MM.1S (cell line): Measurements from ENCODE around the gene PI4KA.

Experiments
- DNase-seq: peaks from one replicate; pipeline ENCODE4 v3.0.0-alpha.2; 2015
- H2AFZ ChIP-seq: fragments of 300-600 bp; sonication (generic); 2 replicates; pipeline ENCODE4 v1.6.0; 2016; ENCODE audit warnings: antibody characterized with exemption, low read length
- H3F3A ChIP-seq: fragments of 300-600 bp; sonication (generic); 2 replicates; pipeline ENCODE4 v1.6.1; 2016; ENCODE audit warnings: mild to moderate bottlenecking, antibody characterized with exemption, low read length, moderate library complexity, mixed read lengths; ENCODE audit not compliant: insufficient read depth
- H3K27ac ChIP-seq: fragments of 300-600 bp; sonication (generic); 2 replicates; pipeline ENCODE4 v1.5.1; 2016; ENCODE audit warnings: mild to moderate bottlenecking, low read length
- H3K27me3 ChIP-seq: fragments of 300-600 bp; sonication (generic); replicated peaks from 2 replicates; pipeline ENCODE4 v1.6.0; 2016; ENCODE audit warnings: low read length; ENCODE audit not compliant: insufficient read depth
- H3K36me3 ChIP-seq: fragments of 300-600 bp; sonication (generic); replicated peaks from 2 replicates; pipeline ENCODE4 v1.6.1; 2016; ENCODE audit warnings: mild to moderate bottlenecking, low read length, mixed read lengths; ENCODE audit not compliant: insufficient read depth
- H3K4me1 ChIP-seq: fragments of 300-600 bp; sonication (generic); 2 replicates; pipeline ENCODE4 v1.6.1; 2016; ENCODE audit warnings: low read length, mixed read lengths
- H3K4me2 ChIP-seq: fragments of 300-600 bp; sonication (generic); 2 replicates; pipeline ENCODE4 v1.6.0; 2016; ENCODE audit warnings: low read depth, low read length
- H3K4me3 ChIP-seq: fragments of 300-600 bp; sonication (generic); 2 replicates; pipeline ENCODE4 v1.5.1; 2016; ENCODE audit warnings: low read length, mixed read lengths
- H3K79me2 ChIP-seq: fragments of 300-600 bp; sonication (generic); 2 replicates; pipeline ENCODE4 v1.6.1; 2016; ENCODE audit warnings: mixed run types, low read length, mixed read lengths
- H3K9ac ChIP-seq: fragments of 300-600 bp; sonication (generic); 2 replicates; pipeline ENCODE4 v1.6.1; 2016; ENCODE audit warnings: low read length, mixed read lengths
- H3K9me2 ChIP-seq: fragments of 300-600 bp; sonication (generic); replicated peaks from 2 replicates; pipeline ENCODE4 v1.6.1; 2016; ENCODE audit warnings: mild to moderate bottlenecking, low read length, mixed read lengths; ENCODE audit not compliant: insufficient read depth
- H3K9me3 ChIP-seq: fragments of 300-600 bp; sonication (generic); replicated peaks from 2 replicates; pipeline ENCODE4 v1.6.1; 2016; ENCODE audit warnings: mild to moderate bottlenecking, low read length, mixed read lengths; ENCODE audit not compliant: insufficient read depth
- H4K20me1 ChIP-seq: fragments of 300-600 bp; sonication (generic); 2 replicates; pipeline ENCODE4 v1.6.1; 2016; ENCODE audit warnings: mild to moderate bottlenecking, low read length, moderate library complexity, mixed read lengths; ENCODE audit not compliant: insufficient read depth
- EZH2 ChIP-seq: fragments of 300-600 bp; sonication (generic); optimal IDR thresholded peaks from 2 replicates; pipeline ENCODE3; 2017; ENCODE audit warnings: low read depth, mild to moderate bottlenecking, antibody characterized with exemption, low read length, mixed read lengths
- EZH2phosphoT487 ChIP-seq: fragments of 300-600 bp; sonication (generic); IDR thresholded peaks from 2 replicates; pipeline ENCODE4 v1.6.1; 2018; ENCODE audit warnings: antibody characterized with exemption, low read length
- TF ChIP-seq, protein P1 (sequence below): fragments of 300-600 bp; sonication (generic); IDR thresholded peaks from 2 replicates; pipeline ENCODE4 v1.5.1; 2016; ENCODE audit warnings: antibody characterized with exemption, low read length, mixed read lengths

The PI4KA gene

DNA sequence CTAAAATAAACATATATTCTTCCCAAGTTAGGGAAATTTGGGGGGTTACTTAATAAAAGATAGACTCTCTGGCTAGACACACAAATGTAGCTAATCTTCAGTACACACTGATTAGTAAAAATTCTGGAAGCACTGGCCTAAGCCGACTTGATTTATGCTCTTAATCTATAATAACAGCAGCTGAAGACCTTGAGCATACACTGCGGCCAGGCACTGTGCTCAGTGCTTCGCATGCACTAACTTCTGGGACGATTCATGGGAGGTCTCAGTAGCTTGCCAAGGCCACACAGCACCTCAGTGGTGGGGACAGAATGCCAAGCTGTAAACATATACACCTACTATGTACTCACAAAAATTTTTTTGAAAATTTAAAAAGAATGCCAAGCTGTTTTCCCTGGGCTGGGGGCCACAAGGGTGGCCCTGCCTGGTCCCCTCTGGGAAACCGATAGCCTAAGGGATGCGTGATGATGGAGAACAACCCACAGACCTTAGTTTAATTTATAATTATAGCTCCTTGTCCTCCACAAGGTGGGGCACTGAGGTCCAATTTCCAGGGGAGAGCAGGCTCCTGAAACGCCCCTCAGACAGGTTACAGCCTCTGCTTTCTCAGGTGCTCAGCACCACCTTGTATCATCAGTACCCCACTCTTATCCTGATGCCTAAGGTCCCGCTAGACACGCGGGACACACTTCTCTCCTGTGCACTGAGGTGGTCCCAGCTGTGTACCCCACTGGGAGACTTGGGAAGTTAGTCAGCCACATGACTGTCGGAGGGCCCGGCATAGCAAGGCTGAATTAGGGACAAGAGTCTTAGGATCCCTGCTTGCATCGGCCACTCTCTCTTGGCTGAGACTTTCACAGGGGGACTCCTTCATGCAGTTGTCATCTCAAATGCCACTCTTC lies 64.6 kb downstream of the PI4KA start:
- H3K36me3 ChIP-seq, result no peaks in the 10 kb centered on the region

DNA sequence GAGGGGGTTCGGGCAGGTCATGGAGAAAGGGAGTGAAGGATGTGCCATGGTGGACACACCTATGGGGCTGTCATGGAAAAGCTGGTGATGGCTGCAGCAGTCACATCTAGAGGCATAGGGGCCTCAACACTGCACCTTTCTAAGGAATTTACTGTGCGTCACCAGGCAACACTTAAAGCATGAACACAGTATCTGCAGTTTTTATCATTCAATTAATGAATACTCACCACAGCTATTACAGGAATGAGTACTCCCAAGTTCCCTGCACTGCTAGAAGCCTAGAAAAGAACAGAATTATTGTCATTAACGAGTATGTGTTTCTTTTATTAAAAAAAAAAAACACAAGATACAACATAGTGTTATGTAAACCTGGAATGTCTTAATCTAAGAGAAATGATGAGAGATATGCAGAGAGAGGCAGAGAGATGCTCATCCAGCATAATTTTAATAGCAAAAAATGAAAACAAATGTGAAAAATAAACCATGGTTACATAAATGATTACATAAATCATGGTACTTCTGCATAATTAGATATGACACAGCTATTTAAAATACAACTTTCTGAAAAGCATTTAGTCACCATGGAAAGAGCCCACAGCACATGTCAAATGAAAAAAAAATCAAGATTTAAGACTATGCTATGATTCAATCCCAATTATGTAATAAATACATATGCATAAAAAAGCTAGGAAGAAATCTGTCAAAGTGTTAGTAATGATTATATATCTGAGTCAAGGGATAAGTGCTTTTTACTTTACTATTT lies 65.5 kb downstream of the PI4KA start:
- no peaks in the 10 kb centered on the region for H3K4me1 ChIP-seq
- H3K9me2 ChIP-seq, result no peaks in the 10 kb centered on the region
- H3K9ac ChIP-seq, result no peak overlapping the region
- no peaks in the 10 kb centered on the region for H3K79me2 ChIP-seq
- TF ChIP-seq, protein P1, sequence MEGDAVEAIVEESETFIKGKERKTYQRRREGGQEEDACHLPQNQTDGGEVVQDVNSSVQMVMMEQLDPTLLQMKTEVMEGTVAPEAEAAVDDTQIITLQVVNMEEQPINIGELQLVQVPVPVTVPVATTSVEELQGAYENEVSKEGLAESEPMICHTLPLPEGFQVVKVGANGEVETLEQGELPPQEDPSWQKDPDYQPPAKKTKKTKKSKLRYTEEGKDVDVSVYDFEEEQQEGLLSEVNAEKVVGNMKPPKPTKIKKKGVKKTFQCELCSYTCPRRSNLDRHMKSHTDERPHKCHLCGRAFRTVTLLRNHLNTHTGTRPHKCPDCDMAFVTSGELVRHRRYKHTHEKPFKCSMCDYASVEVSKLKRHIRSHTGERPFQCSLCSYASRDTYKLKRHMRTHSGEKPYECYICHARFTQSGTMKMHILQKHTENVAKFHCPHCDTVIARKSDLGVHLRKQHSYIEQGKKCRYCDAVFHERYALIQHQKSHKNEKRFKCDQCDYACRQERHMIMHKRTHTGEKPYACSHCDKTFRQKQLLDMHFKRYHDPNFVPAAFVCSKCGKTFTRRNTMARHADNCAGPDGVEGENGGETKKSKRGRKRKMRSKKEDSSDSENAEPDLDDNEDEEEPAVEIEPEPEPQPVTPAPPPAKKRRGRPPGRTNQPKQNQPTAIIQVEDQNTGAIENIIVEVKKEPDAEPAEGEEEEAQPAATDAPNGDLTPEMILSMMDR, result no peak
- TF ChIP-seq EZH2phosphoT487 (no peak), EZH2 (no peak)
- H2AFZ ChIP-seq, result no peak overlapping the region
- H3K36me3 ChIP-seq, result no peaks in the 10 kb centered on the region
- H3K9me3 ChIP-seq, result no peaks in the 10 kb centered on the region
- no peak for DNase-seq
- H4K20me1 ChIP-seq, result no peaks in the 10 kb centered on the region
- no peaks in the 10 kb centered on the region for H3F3A ChIP-seq
- no peak overlapping the region for H3K4me3 ChIP-seq
- no peak overlapping the region for H3K27ac ChIP-seq
- no peak overlapping the region for H3K4me2 ChIP-seq
- H3K27me3 ChIP-seq, result no peaks in the 10 kb centered on the region

More for the DNA sequence above, 64.6 kb downstream of the PI4KA start:
- H3K9ac ChIP-seq, result no peak overlapping the region
- H2AFZ ChIP-seq, result no peak overlapping the region
- no peak for DNase-seq
- no peaks in the 10 kb centered on the region for H3K79me2 ChIP-seq
- no peaks in the 10 kb centered on the region for H3K27me3 ChIP-seq
- H3F3A ChIP-seq, result no peaks in the 10 kb centered on the region
- no peak overlapping the region for H3K27ac ChIP-seq
- H3K9me3 ChIP-seq, result no peaks in the 10 kb centered on the region
- H4K20me1 ChIP-seq, result no peaks in the 10 kb centered on the region
- no peak overlapping the region for H3K4me3 ChIP-seq
- H3K4me2 ChIP-seq, result no peak overlapping the region
- no peaks in the 10 kb centered on the region for H3K4me1 ChIP-seq
- TF ChIP-seq EZH2phosphoT487, result no peak
- no peak for TF ChIP-seq EZH2
- TF ChIP-seq, protein P1, result no peak
- no peaks in the 10 kb centered on the region for H3K9me2 ChIP-seq

DNA sequence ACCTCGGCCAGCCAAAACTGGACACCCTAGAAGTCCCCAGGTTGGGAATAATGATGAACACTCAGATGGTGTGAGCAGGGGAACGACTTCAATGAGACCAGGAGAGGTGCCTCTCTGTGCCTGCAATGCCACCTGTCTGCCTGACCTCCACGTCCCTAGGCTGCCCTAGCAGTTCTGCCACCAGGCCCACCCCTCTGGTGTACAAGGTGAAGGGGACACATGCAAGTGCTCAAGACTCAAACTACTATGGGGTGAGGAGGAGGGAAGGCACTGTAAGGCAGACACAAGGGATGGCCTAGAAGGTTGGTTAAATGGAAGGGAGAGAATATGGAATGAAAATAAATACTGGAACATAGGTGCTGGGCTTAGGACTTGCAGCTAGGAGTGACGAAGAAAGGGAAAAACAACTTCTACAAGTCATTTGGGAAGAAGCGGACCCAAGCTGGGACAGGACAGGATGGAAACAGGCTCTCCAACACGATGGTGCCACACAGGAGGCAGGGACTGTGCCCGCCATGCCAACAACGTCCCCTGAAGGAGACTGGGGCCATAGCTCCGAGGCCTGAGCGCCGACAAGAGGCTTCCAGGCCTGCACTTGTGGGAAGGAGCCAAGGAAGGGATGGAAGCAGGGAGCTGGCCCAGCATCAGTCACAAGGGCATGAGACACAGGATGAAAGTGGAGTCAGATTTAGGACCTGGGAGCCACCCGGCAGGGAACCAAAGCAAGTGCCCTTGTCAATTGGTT lies 66.2 kb downstream of the PI4KA start:
- Histone ChIP-seq H3K27me3 (no peaks in the 10 kb centered on the region), H3K27ac (no peak overlapping the region), H3K36me3 (no peaks in the 10 kb centered on the region), H3F3A (no peaks in the 10 kb centered on the region), H3K4me1 (no peaks in the 10 kb centered on the region), H4K20me1 (no peaks in the 10 kb centered on the region), H3K9me3 (no peaks in the 10 kb centered on the region), H3K9ac (no peak overlapping the region), H2AFZ (no peak overlapping the region), H3K4me2 (no peak overlapping the region), H3K9me2 (no peaks in the 10 kb centered on the region), H3K79me2 (no peaks in the 10 kb centered on the region), H3K4me3 (no peak overlapping the region)
- TF ChIP-seq, protein P1, result no peak
- no peak for TF ChIP-seq EZH2
- no peak for TF ChIP-seq EZH2phosphoT487
- no peak for DNase-seq
